ENCODE measurements around the gene ACVR2A.

ACVR2A gene

DNA sequence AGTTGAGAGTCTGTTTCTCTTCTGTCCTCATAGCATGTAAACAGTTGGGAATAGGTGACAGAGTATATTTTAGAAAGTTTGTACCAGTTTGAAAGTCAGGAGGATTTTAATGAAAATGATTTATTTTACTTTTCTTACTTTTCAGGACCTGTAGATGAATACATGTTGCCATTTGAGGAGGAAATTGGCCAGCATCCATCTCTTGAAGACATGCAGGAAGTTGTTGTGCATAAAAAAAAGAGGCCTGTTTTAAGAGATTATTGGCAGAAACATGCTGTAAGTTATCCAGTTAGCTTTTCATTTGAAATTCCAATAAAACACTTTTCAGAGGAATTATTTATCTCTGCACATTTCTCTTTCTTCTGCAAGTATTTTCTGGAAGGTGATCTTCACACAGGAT lies 81.1 kb downstream of the ACVR2A start:
- no peaks in the 10 kb centered on the region for H3K4me1 Mint-ChIP-seq (ENCODE audit: low read depth)
- H3K9me3 Mint-ChIP-seq = no peaks in the 10 kb centered on the region
- no peak overlapping the region for H3K4me3 Mint-ChIP-seq
- H3K36me3 Mint-ChIP-seq (ENCODE audit: low read depth) = peaks cover 16% of the 10 kb centered on the region
- H3K27me3 Mint-ChIP-seq = no peaks in the 10 kb centered on the region
- H3K27ac Mint-ChIP-seq = no peak overlapping the region

DNA sequence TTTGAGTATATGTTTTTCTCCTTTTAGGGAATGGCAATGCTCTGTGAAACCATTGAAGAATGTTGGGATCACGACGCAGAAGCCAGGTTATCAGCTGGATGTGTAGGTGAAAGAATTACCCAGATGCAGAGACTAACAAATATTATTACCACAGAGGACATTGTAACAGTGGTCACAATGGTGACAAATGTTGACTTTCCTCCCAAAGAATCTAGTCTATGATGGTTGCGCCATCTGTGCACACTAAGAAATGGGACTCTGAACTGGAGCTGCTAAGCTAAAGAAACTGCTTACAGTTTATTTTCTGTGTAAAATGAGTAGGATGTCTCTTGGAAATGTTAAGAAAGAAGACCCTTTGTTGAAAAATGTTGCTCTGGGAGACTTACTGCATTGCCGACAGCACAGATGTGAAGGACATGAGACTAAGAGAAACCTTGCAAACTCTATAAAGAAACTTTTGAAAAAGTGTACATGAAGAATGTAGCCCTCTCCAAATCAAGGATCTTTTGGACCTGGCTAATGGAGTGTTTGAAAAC lies 82.3 kb downstream of the ACVR2A start:
- no peaks in the 10 kb centered on the region for H3K27me3 Mint-ChIP-seq
- no peaks in the 10 kb centered on the region for H3K4me1 Mint-ChIP-seq (ENCODE audit: low read depth)
- H3K4me3 Mint-ChIP-seq = no peak overlapping the region
- H3K9me3 Mint-ChIP-seq = no peaks in the 10 kb centered on the region
- no peak overlapping the region for H3K27ac Mint-ChIP-seq
- H3K36me3 Mint-ChIP-seq (ENCODE audit: low read depth) = peaks cover 16% of the 10 kb centered on the region

DNA sequence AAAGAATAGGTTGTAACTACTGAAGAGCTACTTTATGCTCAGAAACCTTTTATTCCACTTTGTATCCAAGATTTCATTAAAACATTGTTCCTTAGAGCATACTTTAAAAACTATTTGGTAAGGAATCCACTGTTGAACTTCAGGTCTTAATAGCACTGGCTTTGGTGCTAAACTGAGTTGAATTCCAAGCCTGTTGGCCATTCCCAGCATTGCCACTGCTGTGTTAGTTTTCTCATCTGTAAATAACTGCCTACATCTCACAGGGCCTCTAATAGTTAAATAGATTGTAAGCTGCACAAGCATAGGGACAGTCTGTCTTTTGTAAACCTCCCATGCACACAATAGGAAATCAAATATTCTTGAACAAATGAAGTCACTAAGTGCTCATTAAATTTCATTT lies 89.1 kb downstream of the ACVR2A start:
- peaks cover 39% of the 10 kb centered on the region for H3K36me3 Mint-ChIP-seq (ENCODE audit: low read depth)
- H3K27ac Mint-ChIP-seq = no peak overlapping the region
- H3K9me3 Mint-ChIP-seq = no peaks in the 10 kb centered on the region
- no peaks in the 10 kb centered on the region for H3K4me1 Mint-ChIP-seq (ENCODE audit: low read depth)
- H3K4me3 Mint-ChIP-seq = no peak overlapping the region
- H3K27me3 Mint-ChIP-seq = no peaks in the 10 kb centered on the region

DNA sequence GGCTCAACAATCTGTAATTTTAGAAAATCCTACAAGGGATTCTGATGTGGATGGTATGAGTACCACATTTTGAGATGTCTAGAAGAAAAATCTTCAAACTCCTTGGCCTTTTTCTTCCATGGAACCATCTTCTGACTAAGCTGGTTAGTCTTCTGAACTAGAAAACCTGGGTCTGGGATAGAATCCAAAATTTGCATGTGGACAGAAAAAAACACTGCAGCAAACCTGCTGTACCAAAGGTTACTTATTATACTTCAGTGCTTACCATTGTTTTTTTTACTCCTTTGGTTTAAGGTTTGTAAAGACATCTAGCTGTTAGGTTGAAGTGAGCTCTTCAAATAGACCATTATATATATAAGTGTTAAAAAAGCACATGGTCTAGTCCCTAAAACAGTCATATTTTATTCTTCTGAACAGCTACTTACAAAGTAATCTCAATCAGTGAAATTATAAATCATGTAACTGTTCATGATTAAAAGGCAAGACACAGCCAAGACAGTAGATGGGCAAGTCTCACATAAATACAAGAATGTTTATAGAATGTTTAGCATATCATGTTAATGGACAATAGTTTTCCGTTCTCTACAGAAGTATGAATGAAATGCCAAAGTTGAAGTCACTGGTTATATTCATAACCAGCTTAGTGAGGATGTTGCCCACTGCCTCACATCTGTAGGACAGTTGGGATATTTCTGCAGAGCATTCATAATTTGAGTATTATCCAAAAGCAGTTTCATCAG lies 90.2 kb downstream of the ACVR2A start:
- Mint-ChIP-seq H3K4me3 (no peak overlapping the region), H3K36me3 (ENCODE audit: low read depth) (peaks cover 43% of the 10 kb centered on the region), H3K9me3 (no peaks in the 10 kb centered on the region), H3K27me3 (no peaks in the 10 kb centered on the region), H3K4me1 (ENCODE audit: low read depth) (no peaks in the 10 kb centered on the region), H3K27ac (no peak overlapping the region)

DNA sequence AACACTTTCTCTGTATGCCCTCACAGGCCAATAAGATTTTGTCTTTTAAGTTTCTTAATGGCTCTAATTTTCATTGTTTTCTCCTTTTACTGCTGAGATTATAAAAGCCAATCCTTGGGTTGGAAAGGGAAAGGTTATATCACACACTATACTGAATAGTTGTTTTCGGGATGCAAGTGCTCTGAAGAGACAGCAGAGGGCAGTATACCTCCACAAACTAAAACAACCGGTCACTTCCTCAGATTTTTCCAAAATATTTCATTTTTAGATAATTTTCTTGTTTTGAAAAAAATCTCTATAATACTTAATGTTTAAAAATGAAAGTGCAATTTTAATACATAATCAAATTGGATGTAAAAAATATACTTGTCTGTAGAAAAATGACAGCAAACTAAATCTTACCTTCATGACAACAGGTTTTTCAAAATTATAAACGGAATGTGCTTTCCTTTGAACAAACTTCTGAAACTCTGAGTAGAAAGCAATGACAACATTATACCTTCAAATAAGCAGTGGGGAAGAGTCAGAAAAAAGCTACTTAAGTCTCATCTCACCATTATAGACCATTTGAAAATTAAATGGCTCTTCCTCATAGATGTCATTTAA lies 93.0 kb downstream of the ACVR2A start:
- Mint-ChIP-seq H3K4me3 (no peak overlapping the region), H3K27me3 (no peaks in the 10 kb centered on the region), H3K4me1 (ENCODE audit: low read depth) (no peaks in the 10 kb centered on the region), H3K9me3 (no peaks in the 10 kb centered on the region), H3K27ac (no peak overlapping the region), H3K36me3 (ENCODE audit: low read depth) (peaks cover 43% of the 10 kb centered on the region)

DNA sequence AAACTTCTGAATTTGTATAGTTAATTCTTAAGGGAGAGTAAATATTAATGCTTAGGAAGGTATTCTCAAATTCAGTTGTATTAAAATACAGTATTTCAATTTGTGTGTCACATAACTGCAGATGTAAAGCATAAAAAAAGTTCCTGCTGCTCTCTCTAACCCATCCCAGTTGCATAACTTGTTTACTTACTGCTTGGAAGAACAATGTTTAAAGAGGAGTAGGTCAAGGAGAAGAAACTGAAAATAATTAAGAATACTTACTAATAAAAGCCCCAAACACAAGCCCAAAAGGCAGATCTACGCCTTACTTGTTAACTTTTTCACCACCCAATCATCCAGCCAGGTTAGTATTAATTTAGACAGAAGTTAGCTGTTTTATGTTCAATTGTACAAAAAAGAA lies 94.5 kb downstream of the ACVR2A start:
- no peaks in the 10 kb centered on the region for H3K9me3 Mint-ChIP-seq
- H3K4me1 Mint-ChIP-seq (ENCODE audit: low read depth) = no peaks in the 10 kb centered on the region
- H3K36me3 Mint-ChIP-seq (ENCODE audit: low read depth) = peaks cover 33% of the 10 kb centered on the region
- H3K4me3 Mint-ChIP-seq = no peak overlapping the region
- no peaks in the 10 kb centered on the region for H3K27me3 Mint-ChIP-seq
- no peak overlapping the region for H3K27ac Mint-ChIP-seq

DNA sequence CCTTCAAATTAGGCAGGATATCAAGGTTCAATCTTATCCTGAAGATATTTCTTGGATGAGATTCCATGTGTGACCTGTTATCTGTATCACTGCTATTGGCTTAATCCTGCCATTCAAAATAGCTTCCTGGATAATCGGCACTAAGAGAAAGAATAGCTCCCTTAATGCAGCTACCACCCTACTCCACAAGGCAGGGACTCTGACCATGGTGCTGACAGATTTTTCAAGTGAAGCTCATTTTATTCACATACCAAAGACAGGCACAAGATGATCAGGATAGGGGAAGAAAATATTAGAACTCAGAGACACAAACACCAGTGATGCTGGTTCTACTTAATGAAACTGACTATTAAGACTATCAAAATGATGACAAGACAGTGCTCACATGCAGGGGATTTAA lies 100.8 kb downstream of the ACVR2A start:
- Mint-ChIP-seq H3K4me1 (ENCODE audit: low read depth) (no peaks in the 10 kb centered on the region), H3K4me3 (no peak overlapping the region), H3K27ac (no peak overlapping the region), H3K9me3 (no peaks in the 10 kb centered on the region), H3K27me3 (no peaks in the 10 kb centered on the region), H3K36me3 (ENCODE audit: low read depth) (peaks cover 23% of the 10 kb centered on the region)

DNA sequence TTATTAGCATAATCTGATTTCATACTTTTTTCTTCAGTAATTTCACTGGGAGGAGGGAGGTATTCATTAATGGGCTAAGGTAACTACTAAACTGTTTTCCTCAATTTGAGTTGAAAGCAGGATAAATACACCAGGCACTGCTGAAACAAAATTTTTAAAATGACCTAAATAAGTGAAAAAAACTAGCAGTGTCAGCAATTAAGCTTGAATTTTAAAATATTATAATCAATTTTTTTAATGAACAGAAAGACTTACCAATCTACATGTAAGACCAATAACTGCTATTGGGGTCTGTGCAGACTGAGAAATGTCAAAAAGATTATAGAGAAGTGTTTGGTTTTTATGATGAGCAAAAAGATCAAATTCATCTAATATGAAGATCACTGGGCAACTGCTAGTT lies 107.3 kb downstream of the ACVR2A start:
- H3K27ac Mint-ChIP-seq = no peak overlapping the region
- no peaks in the 10 kb centered on the region for H3K9me3 Mint-ChIP-seq
- no peaks in the 10 kb centered on the region for H3K27me3 Mint-ChIP-seq
- H3K36me3 Mint-ChIP-seq (ENCODE audit: low read depth) = peaks cover 39% of the 10 kb centered on the region
- H3K4me3 Mint-ChIP-seq = no peak overlapping the region
- no peaks in the 10 kb centered on the region for H3K4me1 Mint-ChIP-seq (ENCODE audit: low read depth)

DNA sequence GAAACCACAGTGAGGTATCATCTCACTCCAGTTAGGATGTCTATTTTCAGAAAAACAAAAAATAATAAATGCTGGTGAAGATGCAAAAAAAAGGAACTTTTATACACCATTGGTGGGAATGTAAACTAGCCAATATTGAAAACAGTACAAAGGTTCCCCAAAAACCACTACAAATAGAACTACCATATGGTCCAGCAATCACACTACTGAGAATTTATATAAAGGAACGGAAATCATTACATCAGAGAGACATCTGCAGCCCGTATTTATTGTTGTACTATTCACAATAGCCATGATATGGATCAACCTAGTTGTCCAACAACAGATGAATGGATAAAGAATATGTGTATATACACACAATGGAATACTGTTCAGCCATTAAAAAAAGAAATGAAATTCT lies 123.7 kb downstream of the ACVR2A start:
- Mint-ChIP-seq H3K4me3 (no peak overlapping the region), H3K27ac (no peak overlapping the region), H3K9me3 (peaks cover 37% of the 10 kb centered on the region), H3K4me1 (ENCODE audit: low read depth) (peaks cover 8% of the 10 kb centered on the region), H3K36me3 (ENCODE audit: low read depth) (peaks cover 86% of the 10 kb centered on the region), H3K27me3 (no peaks in the 10 kb centered on the region)

DNA sequence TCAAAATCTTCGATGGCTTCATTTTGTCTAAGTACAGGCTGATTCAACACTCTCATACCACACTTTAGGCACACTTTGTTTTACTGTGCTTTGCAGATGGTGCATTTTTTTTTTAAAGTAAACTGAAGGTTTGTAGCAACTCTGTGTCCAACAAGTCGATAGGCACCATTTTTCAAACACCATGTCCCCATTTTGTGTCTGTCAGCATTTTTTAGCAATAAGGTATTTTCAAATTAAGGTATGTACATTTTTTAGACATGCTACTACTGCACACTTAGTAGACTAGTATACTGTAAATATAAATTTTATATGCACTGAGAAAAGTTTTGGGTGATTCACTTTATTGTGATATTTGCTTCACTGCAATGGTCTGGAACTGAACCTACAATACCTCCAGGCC lies 131.3 kb downstream of the ACVR2A start:
- Mint-ChIP-seq H3K36me3 (ENCODE audit: low read depth) (peaks cover 52% of the 10 kb centered on the region), H3K4me1 (ENCODE audit: low read depth) (peaks cover 14% of the 10 kb centered on the region), H3K4me3 (no peak overlapping the region), H3K27ac (no peak overlapping the region), H3K27me3 (no peaks in the 10 kb centered on the region), H3K9me3 (peaks cover 5% of the 10 kb centered on the region)

DNA sequence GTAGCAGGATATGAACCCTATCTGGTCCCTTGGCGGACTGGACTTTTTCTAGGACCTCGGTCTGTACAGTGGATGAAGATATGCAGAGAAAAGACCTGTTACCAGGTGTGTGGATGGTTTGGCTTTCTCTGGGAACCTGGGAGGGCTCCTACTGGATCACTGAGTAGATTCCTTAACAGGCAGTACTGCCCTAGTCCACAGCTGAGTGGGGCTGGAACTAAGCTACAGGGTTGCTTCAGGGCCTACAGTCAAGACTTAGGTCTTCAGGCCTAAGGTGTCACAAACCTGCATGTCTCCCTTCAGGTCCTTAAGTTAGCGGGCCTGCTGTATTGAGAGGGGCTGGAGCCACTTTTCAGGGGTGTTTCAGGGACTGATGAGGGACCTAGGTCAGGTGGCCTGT lies 132.8 kb downstream of the ACVR2A start:
- Mint-ChIP-seq H3K4me3 (no peak overlapping the region), H3K27ac (no peak overlapping the region), H3K36me3 (ENCODE audit: low read depth) (peaks cover 44% of the 10 kb centered on the region), H3K4me1 (ENCODE audit: low read depth) (peaks cover 22% of the 10 kb centered on the region), H3K27me3 (no peaks in the 10 kb centered on the region), H3K9me3 (peaks cover 5% of the 10 kb centered on the region)
